AG04450 (cell line): ENCODE measurements around the gene EIF1. TPM values are rescaled to one million over a fixed set of nuclear protein-coding genes. Genes with fewer than 3 reads are reported as not detected.

ENCODE experiments used
- CTCF ChIA-PET: fragments of 300-600, 350-600 bp; formaldehyde crosslinking; extraction: SDS; loops from one replicate; lab custom pipeline; 2022; ENCODE audit warnings: antibody characterized with exemption, inconsistent platforms; lab: Charles Lee
- POLR2A ChIA-PET: fragments of 350-600 bp; formaldehyde crosslinking; extraction: SDS; loops from one replicate; lab custom pipeline; 2021; ENCODE audit warnings: antibody characterized with exemption, inconsistent platforms; lab: Yijun Ruan, JAX
- DNase-seq: peaks from one replicate; pipeline ENCODE4 v3.0.0-alpha.2; 2011; ENCODE audit warnings: low read depth, low spot score
- H3K27ac ChIP-seq: one replicate; pipeline ENCODE4 v1.5.1; 2012; ENCODE audit warnings: low read depth, low read length, control low read depth
- H3K27me3 ChIP-seq: one replicate; pipeline ENCODE4 v1.6.0; 2012; ENCODE audit warnings: low read length; ENCODE audit not compliant: control insufficient read depth, insufficient read depth
- H3K4me3 ChIP-seq: 2 replicates; pipeline ENCODE4 v1.5.1; 2011; ENCODE audit warnings: mild to moderate bottlenecking, low read depth, low read length, control low read depth
- H3K9me3 ChIP-seq: 2 replicates; pipeline ENCODE4 v1.5.1; 2012; ENCODE audit warnings: low read length; ENCODE audit not compliant: control insufficient read depth, insufficient read depth
- polyA plus RNA-seq: library from polyadenylated mRNA; depleted of rRNA; stranded (reverse); fragments of >200 nt; gene quantifications from 2 replicates; pipeline ENCODE4 v1.2.3, GENCODE V29; 2011
- TF ChIP-seq, protein P1 (sequence below): IDR thresholded peaks from 2 replicates; pipeline ENCODE4 v1.5.1; 2011; ENCODE audit warnings: low read depth, low read length, control low read depth, inconsistent platforms

Gene EIF1
- polyA plus RNA-seq, 1 experiment, result 549 TPM

DNA sequence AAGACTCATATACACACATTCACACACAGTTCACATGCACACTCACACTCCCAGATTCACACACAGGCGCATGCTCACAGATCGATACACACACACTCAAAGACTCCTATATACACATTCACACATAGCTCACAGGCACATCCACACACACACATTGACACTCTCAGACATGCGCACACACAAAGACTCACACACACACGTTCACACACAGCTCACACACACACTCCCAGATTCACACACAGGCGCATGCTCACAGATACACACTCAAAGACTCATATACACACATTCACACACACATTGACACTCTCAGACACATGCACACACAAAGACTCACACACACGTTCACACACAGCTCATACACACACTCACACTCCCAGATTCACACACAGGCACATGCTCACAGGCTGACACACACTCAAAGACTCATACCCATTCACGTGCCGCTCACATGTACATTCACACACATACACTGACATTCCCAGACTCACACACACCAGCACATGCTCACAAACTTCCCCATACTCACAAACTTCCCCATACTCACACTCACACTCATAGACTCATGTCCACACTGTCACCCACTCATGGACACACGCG, 38.7 kb upstream of the EIF1 start:
- POLR2A ChIA-PET, result no interaction called here
- no peak for DNase-seq
- H3K27me3 ChIP-seq, result peaks cover 3% of the 10 kb centered on the region
- H3K27ac ChIP-seq, result no peak overlapping the region
- CTCF ChIA-PET, result interaction anchor here (1.3 to 10.4 kb wide), 10 partner anchors 14 to 847 kb away, joined by 6 to 285 read pairs (median 14); no protein-coding TSS in a partner anchor
- H3K4me3 ChIP-seq, result no peak overlapping the region
- TF ChIP-seq, protein P1, sequence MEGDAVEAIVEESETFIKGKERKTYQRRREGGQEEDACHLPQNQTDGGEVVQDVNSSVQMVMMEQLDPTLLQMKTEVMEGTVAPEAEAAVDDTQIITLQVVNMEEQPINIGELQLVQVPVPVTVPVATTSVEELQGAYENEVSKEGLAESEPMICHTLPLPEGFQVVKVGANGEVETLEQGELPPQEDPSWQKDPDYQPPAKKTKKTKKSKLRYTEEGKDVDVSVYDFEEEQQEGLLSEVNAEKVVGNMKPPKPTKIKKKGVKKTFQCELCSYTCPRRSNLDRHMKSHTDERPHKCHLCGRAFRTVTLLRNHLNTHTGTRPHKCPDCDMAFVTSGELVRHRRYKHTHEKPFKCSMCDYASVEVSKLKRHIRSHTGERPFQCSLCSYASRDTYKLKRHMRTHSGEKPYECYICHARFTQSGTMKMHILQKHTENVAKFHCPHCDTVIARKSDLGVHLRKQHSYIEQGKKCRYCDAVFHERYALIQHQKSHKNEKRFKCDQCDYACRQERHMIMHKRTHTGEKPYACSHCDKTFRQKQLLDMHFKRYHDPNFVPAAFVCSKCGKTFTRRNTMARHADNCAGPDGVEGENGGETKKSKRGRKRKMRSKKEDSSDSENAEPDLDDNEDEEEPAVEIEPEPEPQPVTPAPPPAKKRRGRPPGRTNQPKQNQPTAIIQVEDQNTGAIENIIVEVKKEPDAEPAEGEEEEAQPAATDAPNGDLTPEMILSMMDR, result no peak
- H3K9me3 ChIP-seq, result no peaks in the 10 kb centered on the region

DNA sequence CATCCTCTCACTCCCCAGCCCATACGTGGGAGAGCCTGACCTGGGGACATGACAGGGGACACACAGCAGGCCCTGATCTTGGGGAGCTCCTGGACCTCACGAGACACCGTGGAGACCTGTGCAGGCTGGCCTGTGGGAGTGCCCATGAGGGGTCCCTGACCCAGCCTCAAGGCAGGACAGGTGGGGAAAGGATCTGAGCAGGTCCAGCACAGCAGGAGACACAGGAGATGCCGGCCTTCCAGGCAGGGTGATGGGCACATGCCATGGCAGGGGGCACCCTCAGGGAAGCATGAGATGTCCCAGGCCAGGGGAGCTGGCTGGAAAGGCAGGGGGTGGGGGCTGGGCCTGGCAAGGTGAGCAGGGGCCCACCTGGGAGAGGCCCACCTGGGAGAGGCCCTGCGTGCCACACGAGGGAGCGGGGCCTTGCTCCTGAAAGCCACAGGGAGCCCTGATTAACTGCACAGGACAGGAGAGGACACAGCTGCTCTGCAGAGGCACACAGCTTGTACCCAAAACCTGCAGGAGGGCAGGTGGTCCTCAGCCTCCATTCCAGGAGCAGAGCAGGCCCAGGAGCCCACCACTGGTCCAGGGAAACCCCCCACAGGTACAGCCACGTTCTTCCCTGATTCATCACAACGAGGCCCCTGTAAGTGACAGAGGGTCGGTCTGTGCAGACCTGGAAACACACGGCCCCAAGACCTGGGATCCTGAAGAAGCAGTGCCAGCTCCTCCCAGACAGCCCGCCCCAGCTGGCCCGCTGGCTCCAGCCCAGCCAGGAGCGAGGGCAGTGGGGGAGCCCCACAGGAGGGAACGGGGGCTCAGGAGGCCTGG, 37.7 kb upstream of the EIF1 start:
- TF ChIP-seq, protein P1, result no peak

DNA sequence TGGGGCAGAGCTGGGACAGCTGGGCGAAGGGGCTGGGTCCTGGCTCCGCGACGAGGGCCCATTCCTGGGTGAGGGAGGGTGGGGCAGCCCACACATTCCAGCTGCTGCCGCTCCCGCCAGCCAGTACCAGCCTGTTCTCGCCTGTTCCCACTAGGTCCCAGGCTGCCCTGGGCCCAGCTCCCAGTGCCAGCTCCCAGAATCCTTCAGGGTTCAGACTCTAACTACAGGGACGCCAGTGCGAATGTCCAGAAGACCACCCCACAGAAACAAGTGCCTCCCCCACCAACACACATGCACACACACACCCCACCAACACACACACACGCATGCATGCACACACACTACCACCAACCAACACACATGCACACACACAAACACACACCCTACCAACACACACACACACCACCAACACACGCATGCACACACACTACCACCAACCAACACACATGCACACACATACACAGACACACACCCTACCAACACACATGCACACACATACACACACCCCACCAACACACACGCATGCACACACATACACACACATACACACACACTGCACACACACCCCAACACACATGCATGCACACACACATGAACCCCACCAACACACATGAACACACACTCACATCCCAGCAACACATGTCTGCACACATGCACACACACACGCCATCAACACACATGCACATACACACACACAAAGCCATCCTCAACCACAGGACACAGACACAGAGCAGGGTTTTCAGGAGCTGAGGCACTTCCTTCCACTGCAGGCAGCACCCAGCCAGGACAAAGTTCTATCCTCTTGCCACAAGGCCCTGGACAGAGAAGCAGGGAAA, 36.8 kb upstream of the EIF1 start:
- CTCF ChIA-PET, result interaction anchor here (1.1 to 10.4 kb wide), 3 partner anchors 12 to 796 kb away, joined by 5 to 285 read pairs (median 251); no protein-coding TSS in a partner anchor

More for the DNA sequence above, 37.7 kb upstream of the EIF1 start:
- no peak overlapping the region for H3K4me3 ChIP-seq
- POLR2A ChIA-PET, result no interaction called here
- CTCF ChIA-PET, result interaction anchor here (0.6 to 10.4 kb wide), 4 partner anchors 13 to 795 kb away, joined by 4 to 285 read pairs (median 128); no protein-coding TSS in a partner anchor
- H3K27ac ChIP-seq, result no peak overlapping the region
- peaks cover 3% of the 10 kb centered on the region for H3K27me3 ChIP-seq
- no peak for DNase-seq
- no peaks in the 10 kb centered on the region for H3K9me3 ChIP-seq

GRCh38 chr17:41652461-41652970, 36.2 kb upstream of the EIF1 start:
- TF ChIP-seq, protein P1, result no peak

More for the DNA sequence above, 36.8 kb upstream of the EIF1 start:
- Histone ChIP-seq H3K27ac (no peak overlapping the region), H3K9me3 (no peaks in the 10 kb centered on the region), H3K27me3 (peaks cover 3% of the 10 kb centered on the region), H3K4me3 (no peak overlapping the region)
- DNase-seq, result no peak
- TF ChIP-seq, protein P1, result no peak
- POLR2A ChIA-PET, result no interaction called here

More at GRCh38 chr17:41652461-41652970, 36.2 kb upstream of the EIF1 start:
- peaks cover 3% of the 10 kb centered on the region for H3K27me3 ChIP-seq
- no peak overlapping the region for H3K4me3 ChIP-seq
- DNase-seq, result no peak
- no peak overlapping the region for H3K27ac ChIP-seq
- CTCF ChIA-PET, result interaction anchor here (8.2 kb wide), 1 partner anchor 11 kb away, joined by 285 read pairs; no protein-coding TSS in a partner anchor
- POLR2A ChIA-PET, result no interaction called here
- H3K9me3 ChIP-seq, result no peaks in the 10 kb centered on the region
